ENCODE data around the gene KLHL22.
"Not testable (repeated sequence)": the region's sequence is repeated elsewhere in the genome, so short reads cannot be mapped to it uniquely, and the experiment has no call there.

Gene KLHL22

DNA sequence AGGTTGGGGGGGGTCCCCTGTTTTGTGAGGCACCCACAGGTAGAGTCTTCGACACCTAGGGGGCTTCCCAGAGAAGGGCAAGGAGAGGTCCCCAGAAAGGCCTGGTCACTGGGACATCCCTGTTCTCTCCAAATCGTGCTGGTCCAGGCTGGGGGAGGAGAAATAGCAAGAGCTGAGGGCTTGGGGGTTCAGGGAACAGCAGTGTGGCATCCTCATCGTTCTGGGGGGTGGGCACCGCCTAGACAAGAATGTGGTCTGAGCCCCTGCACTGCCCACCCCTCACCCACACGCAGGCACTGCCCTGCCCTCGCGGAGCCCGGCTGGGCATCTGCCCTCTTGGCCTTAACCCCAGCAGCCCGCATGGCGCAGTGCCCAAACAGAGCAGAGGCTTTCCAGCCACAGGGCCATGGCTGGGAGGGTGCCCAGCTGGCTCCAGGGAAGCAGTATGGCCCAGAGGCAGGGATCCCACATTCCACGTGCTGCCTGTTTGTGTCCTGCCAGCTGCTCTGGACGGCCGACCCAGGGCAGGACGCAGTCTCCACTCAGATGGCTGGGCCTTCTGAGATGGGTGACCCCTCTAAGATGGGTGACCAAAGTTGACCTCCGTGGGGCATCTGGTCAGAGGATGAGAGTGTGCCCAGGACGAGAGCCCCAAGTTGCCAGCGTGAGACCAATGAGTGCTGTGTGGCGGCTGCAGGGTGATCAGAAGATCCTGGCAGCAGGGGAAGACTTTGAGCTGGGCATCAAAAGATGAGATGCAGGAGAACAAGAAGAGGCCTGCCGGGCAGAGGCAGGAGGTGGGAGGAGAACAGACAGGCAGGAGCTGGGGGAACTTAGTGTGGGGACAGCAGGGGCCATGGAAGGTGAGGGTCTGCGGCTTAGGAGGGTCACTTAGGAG, 72.3 kb downstream of the KLHL22 start:
- DNase-seq (ENCODE audit: low read depth in 3 of 3, low spot score in 1 of 3), result no peak

DNA sequence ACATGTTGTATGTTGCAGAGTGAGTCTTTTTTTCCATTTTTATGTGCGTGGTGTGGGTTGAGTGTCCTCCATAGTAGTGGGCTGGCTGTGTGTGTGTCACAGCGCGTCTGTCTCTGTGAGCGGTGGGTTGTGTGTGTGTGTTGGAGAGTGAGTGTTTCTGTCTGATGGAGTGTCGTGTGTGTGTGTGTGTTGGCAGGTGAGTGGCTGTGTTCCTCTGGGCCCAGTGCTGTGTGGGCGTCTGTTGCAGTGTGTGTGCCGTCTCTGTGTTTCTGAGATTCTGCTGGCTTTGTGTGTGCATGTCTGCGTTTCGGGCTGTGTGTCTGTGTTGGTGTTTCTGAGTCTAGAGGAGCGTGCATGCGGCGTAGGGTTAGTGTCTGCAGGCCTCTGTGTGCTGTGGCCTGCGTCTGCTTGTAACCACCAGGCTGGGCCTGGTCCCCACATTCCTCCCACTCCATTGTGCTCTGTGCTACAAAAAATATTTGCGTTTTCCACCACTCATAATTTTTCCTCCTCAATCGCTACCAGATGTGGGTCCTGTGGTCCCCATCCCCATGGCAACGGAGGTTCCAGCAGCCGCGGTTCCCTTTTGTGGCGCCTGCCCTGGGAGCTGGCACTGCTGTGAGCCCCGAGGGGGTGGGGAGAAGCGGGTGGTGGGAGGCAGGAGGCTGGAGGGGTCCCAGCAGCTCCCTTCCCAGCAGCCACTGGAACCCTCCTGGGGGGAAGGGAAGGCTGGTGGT, 73.2 kb downstream of the KLHL22 start:
- DNase-seq (ENCODE audit: low read depth in 3 of 3, low spot score in 1 of 3), result no peak

- DNase-seq (ENCODE audit: low read depth in 3 of 3, low spot score in 1 of 3), result no peak
Measured at GRCh38 chr22:20421507-20421874, 74.1 kb downstream of the KLHL22 start.

- DNase-seq (ENCODE audit: low read depth in 3 of 3, low spot score in 1 of 3), result no peak
Measured at GRCh38 chr22:20420157-20420842, 75.3 kb downstream of the KLHL22 start.

- DNase-seq (ENCODE audit: low read depth in 3 of 3, low spot score in 1 of 3), result no peak
Measured at GRCh38 chr22:20419664-20419951, 76.0 kb downstream of the KLHL22 start.

DNA sequence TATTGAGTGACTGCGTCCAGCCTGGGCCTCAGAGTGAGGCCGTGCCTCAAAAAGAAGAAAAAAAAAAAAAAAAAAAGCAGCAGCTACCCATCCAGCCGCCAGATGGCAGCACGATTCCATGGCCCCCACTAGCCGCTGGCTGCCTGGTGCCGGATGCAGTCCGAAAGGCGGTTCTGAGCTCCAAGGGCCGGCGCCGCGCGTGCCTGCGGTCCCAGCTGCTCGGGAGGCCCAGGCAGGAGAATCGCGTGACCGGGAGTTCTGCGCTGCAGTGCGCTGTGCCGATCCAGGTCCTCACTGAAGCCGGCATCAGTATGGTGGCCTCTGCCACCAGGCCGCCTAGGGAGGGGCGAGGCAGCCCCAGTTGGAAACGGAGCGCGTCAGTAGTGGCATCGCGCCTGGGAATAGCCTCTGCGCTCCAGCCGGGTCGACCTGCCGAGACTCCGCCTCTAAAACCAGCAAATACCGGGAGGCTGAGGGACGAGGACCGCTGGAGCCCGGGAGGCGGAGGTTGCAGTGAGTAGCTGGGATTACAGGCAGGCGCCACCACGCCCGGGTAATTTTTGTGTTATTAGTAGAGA, 77.3 kb downstream of the KLHL22 start:
- peak; percentile 38 to 60 (median 58) for DNase-seq (ENCODE audit: low read depth in 3 of 3, low spot score in 1 of 3)

DNA sequence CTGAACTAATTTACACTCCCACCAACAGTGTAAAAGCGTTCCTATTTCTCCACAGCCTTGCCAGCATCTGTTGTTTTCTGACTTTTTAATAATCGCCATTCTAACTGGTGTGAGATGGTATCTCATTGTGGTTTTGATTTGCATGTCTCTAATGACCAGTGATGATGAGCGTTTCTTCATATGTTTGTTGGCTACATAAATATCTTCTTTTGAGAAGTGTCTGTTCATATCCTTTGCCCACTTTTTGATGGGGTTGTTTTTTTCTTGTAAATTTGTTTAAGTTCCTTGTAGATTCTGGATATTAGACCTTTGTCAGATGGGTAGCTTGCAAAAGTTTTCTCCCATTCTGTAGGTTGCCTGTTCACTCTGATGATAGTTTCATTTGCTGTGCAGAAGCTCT, 79.9 kb downstream of the KLHL22 start:
- not testable (repeated sequence) for DNase-seq (ENCODE audit: low read depth in 3 of 3, low spot score in 1 of 3)

DNA sequence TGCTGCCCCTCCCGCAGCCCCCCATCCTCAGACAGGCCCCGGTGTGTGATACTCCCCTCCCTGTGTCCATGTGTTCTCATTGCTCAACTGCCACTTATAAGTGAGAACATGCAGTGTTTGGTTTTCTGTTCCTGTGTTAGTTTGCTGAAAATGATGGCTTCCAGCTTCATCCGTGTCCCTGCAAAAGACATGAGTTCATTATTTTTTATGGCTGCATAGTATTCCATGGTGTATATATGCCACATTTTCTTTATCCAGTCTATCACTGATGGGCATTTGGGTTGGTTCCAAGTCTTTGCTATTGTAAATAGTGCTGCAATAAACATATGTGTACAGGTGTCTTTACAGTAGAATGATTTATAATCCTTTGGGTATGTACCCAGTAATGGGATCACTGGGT, 80.4 kb downstream of the KLHL22 start:
- DNase-seq (ENCODE audit: low read depth in 3 of 3, low spot score in 1 of 3), result not testable (repeated sequence)

DNA sequence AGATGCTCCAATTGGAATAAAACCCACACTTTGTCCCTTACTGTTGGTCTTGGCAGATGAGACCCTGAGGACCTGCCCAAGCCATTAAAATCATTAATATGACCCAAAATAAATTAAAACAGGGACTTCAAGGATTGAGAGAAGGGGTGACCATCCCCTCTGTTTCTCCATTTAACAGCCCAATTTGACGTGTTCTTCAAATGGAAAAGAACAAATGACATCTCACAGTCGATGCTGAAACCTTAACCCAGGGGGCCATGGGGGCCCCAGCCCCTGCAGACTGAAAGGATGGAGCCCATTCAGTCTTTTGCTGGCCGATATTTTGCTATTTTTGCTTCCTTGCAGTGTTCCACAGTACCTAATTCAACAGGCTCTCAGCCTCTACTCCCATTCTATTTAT, 81.1 kb downstream of the KLHL22 start:
- no peak for DNase-seq (ENCODE audit: low read depth in 3 of 3, low spot score in 1 of 3)

DNA sequence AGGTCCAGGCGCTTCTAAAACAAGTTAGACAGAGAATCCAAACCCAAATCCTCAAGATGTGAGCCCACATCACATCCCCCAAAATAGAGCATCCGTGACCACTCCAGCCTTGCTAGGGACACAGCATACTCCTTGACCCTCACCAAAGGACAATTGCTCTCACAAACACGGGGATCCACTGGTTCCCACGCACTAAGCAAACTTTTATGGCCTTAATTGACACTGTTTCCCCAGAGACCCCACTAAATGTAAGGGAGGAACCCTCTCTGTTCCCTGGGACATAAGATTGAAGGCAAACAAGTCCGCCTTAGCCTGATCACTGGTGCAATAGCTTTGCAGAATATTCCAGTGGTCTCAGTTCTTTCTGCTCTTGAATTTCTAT, 81.5 kb downstream of the KLHL22 start:
- no peak for DNase-seq (ENCODE audit: low read depth in 3 of 3, low spot score in 1 of 3)

- no peak for DNase-seq (ENCODE audit: low read depth in 3 of 3, low spot score in 1 of 3)
Measured at GRCh38 chr22:20413217-20414058, 82.2 kb downstream of the KLHL22 start.

DNA sequence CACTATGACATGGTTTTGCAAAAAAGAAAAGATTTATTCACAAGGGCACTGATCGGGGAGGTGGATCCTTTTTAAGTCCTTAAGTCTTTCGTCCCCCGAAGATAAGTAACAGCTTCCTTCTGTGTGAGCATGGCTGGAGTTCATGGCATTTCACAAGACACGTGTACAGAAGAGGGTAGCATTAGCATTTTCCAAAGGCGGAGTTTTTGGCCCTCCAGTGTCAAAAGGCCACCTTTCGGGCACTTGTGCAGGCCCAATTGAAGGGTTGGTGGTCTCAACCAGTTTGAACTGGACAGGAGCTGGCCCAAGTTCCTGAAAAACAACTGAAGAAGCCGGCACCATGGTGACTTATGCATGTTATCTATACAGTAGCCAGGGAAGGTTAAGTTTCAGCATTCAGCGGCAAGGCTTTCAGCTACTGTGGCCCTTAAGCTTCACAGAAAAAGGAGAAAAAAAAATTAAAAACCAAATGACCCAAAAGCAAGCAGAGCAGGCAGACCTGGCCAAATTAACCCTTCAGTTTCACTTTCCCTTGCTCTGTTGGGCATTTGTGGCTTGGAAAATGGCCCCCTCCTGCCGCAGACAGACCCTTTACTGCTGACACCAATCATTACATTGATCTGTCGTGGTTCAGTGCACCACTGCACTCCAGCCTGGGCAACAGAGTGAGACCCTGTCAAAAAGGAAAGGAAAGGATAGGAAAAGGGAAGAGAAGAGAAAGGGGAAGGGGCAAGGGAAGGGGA, 83.0 kb downstream of the KLHL22 start:
- no peak for DNase-seq (ENCODE audit: low read depth in 3 of 3, low spot score in 1 of 3)

- not testable (repeated sequence) for DNase-seq (ENCODE audit: low read depth in 3 of 3, low spot score in 1 of 3)
Measured at GRCh38 chr22:20409385-20409784, 86.2 kb downstream of the KLHL22 start.

GRCh38 chr22:20408891-20409290, 86.7 kb downstream of the KLHL22 start:
- no peak for DNase-seq (ENCODE audit: low read depth in 3 of 3, low spot score in 1 of 3)

- no peak for DNase-seq (ENCODE audit: low read depth in 3 of 3, low spot score in 1 of 3)
Measured at GRCh38 chr22:20407829-20408228, 87.8 kb downstream of the KLHL22 start.

DNA sequence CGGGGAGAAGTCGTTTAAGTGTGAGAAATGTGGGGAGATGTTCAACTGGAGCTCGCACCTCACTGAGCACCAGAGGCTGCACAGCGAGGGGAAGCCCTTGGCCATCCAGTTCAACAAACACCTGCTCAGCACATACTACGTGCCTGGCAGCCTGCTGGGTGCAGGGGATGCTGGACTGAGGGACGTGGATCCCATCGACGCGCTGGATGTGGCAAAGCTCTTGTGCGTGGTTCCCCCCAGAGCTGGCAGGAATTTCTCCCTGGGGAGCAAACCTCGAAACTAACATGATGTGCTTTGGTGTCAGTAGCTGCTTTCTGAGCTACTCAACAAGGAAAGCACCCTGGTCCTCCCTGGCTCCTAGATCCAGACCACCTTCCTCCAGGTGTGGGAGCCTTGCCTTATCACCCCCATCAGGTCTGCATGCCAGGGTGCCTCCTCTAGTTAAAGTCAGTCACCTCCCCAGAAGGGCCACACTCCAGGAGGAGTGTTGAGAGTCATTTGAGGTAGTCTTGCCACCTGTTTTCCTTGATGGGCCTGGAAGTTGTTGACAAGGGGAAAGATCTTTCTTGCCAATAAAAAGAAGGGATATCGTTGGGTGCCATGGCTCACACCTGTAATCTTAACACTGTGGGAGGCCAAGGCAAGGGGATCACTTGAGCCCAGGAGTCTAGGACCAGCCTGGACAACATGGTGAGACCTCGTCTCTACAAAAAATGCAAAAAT, 88.7 kb downstream of the KLHL22 start:
- no peak for DNase-seq (ENCODE audit: low read depth in 3 of 3, low spot score in 1 of 3)

DNA sequence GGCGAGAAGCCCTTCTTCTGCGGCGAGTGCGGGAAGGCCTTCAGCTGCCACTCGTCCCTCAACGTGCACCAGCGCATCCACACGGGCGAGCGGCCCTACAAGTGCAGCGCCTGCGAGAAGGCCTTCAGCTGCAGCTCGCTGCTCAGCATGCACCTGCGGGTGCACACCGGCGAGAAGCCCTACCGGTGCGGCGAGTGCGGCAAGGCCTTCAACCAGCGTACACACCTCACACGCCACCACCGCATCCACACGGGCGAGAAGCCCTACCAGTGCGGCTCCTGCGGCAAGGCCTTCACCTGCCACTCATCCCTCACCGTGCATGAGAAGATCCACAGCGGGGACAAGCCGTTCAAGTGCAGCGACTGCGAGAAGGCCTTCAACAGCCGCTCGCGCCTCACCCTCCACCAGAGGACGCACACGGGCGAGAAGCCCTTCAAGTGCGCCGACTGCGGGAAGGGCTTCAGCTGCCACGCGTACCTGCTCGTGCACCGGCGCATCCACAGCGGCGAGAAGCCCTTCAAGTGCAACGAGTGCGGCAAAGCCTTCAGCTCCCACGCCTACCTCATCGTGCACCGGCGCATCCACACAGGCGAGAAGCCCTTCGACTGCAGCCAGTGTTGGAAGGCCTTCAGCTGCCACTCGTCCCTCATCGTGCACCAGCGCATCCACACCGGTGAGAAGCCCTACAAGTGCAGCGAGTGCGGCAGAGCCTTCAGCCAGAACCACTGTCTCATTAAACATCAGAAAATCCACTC, 89.5 kb downstream of the KLHL22 start:
- DNase-seq (ENCODE audit: low read depth in 3 of 3, low spot score in 1 of 3), result no peak

- no peak for DNase-seq (ENCODE audit: low read depth in 3 of 3, low spot score in 1 of 3)
Measured at GRCh38 chr22:20405291-20405930, 90.2 kb downstream of the KLHL22 start.

Data from stimulated activated CD4-positive, alpha-beta T cell treated with anti-CD3 and anti-CD28 coated beads, TNF-alpha, amount 100 ng/mL, for 1 hour (primary cell).